Fibroblast of skin of right quadriceps (primary cell): ENCODE data around the gene COL15A1.

Source experiments
- DNase-seq: peaks from one replicate; pipeline ENCODE4 v3.0.0-alpha.2; 2013

Gene COL15A1

DNA sequence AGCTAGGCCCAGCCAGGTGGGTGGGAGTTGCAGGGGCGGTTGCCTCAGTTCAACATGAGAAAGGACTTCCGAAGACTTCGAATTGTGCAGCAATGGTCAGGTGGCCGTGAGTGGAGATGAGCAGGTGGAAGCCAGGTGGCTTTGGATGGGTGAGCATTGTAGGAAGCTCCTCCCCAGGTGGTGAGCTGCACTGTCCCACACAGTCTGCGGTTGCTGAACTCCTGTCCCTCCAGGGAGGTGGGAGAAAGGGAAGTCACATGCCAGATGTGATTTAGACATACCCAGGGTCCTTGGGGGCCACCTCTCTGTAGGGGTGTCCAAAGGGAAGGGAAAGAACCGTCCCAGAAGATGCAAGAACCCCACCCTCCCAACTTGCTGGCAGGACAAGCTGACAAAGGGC lies 30.4 kb downstream of the COL15A1 start:
- no peak for DNase-seq

DNA sequence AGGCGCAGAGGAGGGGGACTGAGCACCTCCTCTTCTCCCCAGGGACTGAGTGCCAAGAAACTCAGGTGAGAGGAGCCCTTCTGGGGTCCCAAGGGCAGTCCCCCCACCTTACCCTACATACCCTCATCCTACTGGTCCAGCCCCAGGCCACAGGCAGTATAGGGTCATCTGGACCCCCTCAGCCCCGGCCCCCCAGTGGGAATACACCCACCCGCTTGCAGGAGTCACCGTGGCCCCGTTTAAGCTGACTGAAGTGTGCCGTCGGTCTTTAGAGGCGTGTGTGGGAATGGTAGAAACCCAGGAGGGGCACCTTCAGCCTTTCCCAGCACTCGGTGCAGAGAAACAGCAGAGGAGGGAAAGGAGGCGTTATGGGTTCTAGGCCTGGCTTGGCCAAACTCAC lies 30.8 kb downstream of the COL15A1 start:
- DNase-seq = no peak

- DNase-seq = peak; percentile 61
Measured at GRCh38 chr9:98974994-98975712, 31.4 kb downstream of the COL15A1 start.

GRCh38 chr9:98975838-98976237 lies 32.1 kb downstream of the COL15A1 start:
- no peak for DNase-seq

GRCh38 chr9:98977246-98977714 lies 33.6 kb downstream of the COL15A1 start:
- no peak for DNase-seq

GRCh38 chr9:98977813-98978212 lies 34.1 kb downstream of the COL15A1 start:
- DNase-seq = no peak

DNA sequence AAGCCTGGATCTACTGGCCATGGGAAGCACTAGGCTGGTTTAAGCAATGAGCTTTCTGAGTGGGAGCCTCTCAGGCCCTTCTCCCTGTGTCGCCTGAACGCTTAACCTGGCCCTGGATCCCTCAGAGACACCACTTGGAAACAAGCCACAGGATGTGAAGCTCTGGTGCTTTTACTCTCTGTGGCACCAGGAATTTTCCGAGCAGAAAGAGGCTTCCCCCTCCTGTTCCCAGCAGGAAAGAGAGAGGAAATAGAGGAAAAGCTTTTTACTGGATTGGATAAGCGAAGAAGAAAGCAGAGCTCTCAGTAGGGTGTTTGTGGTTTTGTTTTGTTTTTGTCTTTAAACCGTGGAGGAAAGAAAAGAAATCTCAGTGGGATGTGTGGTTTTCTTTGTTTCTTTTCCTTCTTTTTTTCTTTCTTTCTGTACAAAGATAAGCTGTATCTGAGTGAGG lies 34.5 kb downstream of the COL15A1 start:
- DNase-seq = no peak

DNA sequence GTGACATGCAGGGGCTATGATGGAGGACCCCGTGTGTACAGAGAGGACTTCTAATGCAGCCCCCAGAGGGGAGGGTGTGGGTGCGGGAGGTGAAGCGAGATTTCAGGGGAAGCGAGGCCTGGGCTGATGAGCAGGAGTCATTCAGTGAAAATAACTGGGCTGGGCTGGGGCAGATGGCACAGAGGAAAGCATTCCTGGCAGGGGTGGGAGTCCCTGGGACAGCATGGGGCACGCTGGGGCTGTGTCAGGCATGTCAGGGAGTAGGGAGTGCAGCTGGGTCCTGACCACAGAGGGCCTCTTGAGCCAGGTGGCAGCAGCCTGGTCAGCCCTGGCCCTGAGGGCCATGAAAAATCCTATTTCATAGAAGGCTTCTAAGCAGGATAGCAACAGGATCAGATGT lies 36.6 kb downstream of the COL15A1 start:
- no peak for DNase-seq

GRCh38 chr9:98983295-98984268 lies 39.9 kb downstream of the COL15A1 start:
- peak; percentile 89 for DNase-seq

DNA sequence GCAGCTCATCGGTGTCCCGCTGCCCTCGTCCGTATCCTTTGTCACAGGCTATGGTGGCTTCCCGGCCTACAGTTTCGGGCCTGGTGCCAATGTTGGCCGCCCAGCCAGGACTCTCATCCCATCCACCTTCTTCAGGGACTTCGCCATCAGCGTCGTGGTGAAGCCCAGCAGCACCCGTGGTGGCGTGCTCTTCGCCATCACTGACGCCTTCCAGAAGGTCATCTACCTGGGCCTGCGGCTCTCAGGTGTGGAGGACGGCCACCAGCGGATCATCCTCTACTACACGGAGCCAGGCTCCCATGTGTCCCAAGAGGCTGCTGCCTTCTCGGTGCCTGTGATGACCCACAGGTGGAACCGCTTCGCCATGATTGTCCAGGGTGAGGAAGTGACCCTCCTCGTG lies 41.9 kb downstream of the COL15A1 start:
- DNase-seq = no peak

DNA sequence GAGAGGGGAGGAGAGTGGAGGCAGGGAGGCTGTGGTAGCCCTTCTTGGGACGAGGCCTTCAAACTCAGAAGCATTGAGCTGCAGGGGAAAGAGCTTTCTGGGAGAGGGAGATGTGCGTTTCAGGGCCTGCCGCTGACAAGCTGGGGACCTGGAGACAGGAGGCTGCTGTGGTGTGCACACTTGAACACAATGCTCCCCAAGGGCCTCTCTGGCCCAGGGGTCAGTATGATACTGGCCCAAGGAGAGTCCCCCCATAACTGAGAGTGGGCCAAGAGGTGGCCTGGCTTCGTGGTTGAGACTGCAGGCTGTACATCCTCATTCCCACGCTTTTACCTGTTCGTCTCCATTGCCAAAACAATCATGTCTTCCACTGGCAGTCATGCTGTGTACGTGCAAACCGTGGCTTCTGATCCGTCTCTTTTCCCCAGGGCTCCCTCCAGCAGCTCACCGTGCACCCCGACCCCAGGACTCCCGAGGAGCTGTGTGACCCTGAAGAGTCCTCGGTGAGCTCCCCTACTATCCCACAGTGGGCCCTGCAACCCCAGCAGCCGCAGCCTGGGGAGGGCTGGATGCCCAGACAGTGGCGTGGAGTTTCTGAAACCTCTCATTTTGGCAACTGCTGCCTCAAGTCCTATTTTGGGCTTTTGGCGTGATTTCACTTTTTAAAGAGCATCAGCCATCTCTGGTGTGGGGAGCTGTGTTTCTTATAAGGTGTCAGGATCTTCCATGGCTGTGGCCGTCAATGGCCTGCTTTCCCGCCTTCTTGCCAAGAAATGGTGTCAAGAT lies 43.4 kb downstream of the COL15A1 start:
- DNase-seq = no peak

DNA sequence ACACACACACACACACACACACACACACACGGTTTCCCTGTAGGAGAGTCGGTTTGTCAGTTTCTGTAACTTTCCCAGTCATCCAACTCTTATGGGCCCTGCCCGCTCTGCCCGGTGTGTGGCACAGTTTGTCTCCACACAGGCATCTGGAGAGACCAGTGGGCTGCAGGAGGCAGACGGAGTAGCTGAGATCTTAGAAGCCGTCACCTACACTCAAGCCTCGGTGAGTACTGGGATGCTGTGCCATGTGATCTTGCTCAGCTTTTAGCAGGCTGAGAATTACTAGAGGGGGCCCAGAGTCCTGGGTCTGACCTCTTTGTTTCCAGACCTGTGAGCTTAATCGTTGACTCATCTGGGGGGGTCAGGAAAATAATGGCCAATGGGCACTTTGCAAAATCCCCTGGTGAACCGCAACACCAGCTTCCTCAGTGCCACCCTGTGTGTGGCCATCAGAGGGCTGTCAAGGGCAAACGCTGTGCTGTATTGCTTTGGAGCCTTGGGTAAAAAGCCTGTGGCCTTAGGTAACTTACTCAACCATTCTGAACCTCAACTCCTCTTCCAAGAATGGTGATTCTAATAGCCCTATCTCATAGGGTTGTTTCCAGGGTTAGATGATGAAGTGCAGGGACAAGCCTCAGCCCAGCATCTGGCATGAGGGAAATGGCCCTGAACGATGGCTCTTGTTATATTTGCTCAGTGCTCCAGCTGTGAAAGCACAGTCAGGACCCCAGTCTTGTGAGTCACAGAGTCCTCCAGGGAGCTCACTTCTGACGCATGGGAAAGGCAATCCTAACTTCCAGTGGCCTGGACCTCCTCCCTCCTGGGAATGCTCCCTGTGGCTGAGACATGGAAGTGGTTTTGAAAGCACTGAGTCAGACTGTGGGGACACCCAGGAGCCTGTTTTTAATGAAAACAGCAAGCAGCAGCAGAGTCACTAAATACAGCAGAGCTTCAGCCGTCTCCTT lies 45.6 kb downstream of the COL15A1 start:
- DNase-seq = peak; percentile 100

GRCh38 chr9:98990181-98990870 lies 46.6 kb downstream of the COL15A1 start:
- DNase-seq = no peak

GRCh38 chr9:98992107-98992884 lies 48.6 kb downstream of the COL15A1 start:
- no peak for DNase-seq

DNA sequence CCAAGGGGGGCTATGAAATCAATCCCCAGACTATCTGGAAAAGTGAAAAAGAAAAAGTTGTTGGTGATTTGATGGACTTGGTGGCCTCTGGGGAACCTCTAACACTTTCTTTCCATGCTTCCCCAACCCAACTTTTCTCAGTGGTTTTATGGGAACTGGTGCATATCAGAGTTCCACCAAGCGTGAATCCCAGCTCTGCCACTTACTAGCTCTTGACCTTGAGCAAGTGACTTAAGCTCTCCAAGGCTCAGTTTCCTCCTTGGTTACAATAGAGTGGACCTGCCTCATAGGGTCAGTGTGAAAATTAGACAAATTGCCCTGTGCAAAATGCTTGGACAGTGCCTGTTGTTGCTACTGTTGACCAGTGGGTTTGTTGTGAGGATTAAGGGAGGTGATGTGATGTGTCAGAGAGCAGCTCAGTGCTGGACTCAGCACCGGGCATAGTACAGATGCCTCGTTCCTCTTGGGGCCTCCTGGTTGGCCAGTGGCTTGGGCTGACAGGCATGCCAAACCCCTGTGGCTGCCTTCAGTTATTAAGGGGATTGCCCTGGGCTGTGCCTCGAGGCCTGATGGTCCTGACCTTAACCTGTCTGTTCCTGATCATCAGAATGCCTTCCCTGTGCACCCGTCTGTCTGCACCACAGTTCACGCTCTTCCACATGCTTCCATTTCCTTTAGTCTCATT lies 49.3 kb downstream of the COL15A1 start:
- DNase-seq = no peak

DNA sequence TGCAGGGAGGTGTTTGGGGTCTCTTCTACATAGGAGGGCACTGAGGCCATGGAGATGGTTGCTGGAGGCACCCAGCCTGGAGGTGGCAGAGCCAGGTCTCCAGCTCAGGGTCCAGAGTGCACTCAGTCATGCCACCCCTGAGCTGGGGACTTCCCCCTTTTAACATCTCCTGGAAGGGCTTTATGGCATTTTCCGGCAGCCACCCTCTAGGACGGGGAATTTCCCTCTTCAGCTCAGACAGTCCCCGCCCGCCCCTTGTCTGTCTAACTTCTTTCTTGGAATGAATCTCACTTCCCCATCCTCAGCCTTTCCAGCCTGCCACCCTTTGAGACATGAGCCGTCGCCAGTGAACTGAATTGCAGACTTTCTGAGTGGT lies 49.9 kb downstream of the COL15A1 start:
- no peak for DNase-seq

DNA sequence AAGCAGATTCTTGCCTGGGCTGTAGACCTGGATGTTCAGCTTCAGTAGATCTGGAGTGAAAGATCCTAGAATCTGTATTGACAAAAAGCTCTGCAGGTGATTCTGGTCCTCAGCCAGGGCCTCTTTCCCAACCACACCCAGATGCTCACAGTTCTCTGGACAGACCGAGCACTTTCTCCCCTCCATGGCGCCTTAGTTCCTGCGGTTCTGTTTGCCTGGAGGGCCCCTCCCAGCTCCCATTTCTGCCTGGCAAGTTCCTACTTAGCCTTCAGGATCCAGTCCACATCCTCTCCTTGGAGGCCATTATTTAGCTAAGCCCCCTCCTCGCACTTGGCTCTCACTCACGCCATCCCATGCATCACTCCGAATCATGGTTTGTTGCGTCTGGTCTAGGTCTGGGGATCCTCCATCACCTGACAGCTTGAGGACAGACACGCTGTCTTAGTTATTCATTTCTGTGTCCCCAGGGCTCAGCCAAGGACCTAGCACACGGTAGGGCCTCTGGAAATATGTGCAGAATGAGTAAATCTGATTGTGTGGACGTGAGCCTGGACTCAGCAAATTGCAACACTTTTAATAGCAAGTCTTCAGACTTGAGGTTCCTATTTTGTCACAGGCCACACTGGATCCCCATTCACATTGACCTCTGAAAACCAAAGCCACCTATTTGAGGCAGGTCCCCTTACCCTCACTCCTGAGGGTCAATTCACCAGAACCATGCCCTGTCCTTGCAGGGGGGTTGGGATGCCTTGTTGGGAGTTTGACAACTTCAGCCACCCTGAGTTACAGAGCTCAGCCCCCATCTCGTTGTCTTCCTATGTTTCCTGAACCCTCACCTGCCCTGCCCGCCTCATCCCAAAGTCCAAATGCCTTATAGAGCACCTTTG lies 50.7 kb downstream of the COL15A1 start:
- DNase-seq = no peak

GRCh38 chr9:98995059-98995671 lies 51.5 kb downstream of the COL15A1 start:
- no peak for DNase-seq
